ENCODE data around the gene MRPL47. TPM values are rescaled to one million over a fixed set of nuclear protein-coding genes. Genes with fewer than 3 reads are reported as not detected.

Gene MRPL47
- polyA plus RNA-seq, 1 donor (not counting 4 experiments of a cell fraction or from before 2014, with no cell fraction given), result 80.8 TPM

DNA sequence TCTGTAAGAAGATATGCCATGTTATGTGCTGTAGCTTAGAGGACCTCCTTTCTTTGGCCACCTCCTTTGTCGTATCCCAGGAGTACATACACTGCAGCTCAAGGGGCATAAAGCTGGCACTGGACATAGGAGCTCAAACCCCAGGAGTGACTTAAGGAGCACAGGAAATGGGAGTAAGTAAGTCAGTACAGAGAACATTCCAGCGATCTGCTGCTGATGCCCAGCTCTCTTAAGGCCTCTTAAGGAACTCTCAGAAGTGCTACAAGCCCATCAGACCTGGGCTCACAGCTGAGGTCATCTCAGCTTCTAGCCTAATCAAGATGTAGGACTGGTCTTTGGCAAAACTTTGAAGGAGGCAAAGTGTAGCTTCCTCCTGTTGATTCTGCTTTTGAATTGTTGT lies 63.3 kb downstream of the MRPL47 start:
- Histone ChIP-seq H3K27ac (ENCODE audit: control insufficient read depth, insufficient read depth, low read length) (no peak overlapping the region), H3K27me3 (ENCODE audit: control insufficient read depth, extremely low read depth, insufficient read depth, low read length) (no peaks in the 10 kb centered on the region), H3K79me2 (ENCODE audit: control insufficient read depth, insufficient read depth, low read length) (no peaks in the 10 kb centered on the region), H3K4me1 (ENCODE audit: control insufficient read depth, extremely low read depth, insufficient read depth, low read length) (no peaks in the 10 kb centered on the region), H3K9me3 (ENCODE audit: control insufficient read depth, low read depth, low read length) (no peaks in the 10 kb centered on the region), H3K9me1 (ENCODE audit: control insufficient read depth, extremely low read depth, insufficient read depth, low read length) (no peaks in the 10 kb centered on the region), H3K4me3 (ENCODE audit: control insufficient read depth in 2 of 3, extremely low read depth in 1 of 3, insufficient read depth in 2 of 3, low read depth in 1 of 3, low read length in 3 of 3) (no peak overlapping the region), H2AFZ (ENCODE audit: control insufficient read depth, low read length) (no peak overlapping the region), H4K20me1 (ENCODE audit: control insufficient read depth, extremely low read depth, insufficient read depth, low read length) (no peaks in the 10 kb centered on the region), H3K36me3 (ENCODE audit: control insufficient read depth in 2 of 2, extremely low read depth in 1 of 2, insufficient read depth in 2 of 2, low read length in 2 of 2) (no peaks in the 10 kb centered on the region), H3K9ac (ENCODE audit: control insufficient read depth, extremely low read depth, insufficient read depth, low read length) (no peak overlapping the region), H3K4me2 (ENCODE audit: control insufficient read depth, extremely low read depth, insufficient read depth, low read depth, low read length) (no peak overlapping the region)
- TF ChIP-seq EZH2 (IDR thresholded peaks at IDR 0.05; ENCODE audit: low read length) (no peak), CTCF (optimal IDR thresholded peaks at IDR 0.05 in 1 of 3, IDR thresholded peaks at IDR 0.05 in 1 of 3, conservative IDR thresholded peaks at IDR 0.05 in 1 of 3; ENCODE audit: extremely low read depth in 1 of 3, insufficient read depth in 2 of 3, low read length in 3 of 3) (no peak)
- DNase-seq (ENCODE audit: low read depth, low spot score) (no peak), FAIRE-seq (no peak)
- dilution Hi-C loops (cut with MboI; ENCODE audit: extremely low pct_ligation_motif_present, low sequenced_read_pairs), result no loop called here

Small RNA genes within 50 kb of the gene (small RNA-seq; reads per million reads assigned to genes)
- gene AC090425.1 (ENCODE audit: insufficient read length in 3 of 3, low read depth in 3 of 3, low replicate concordance in 1 of 3) (0 reads per million in 3 experiments), gene RF01210 (ENCODE audit: insufficient read length in 3 of 3, low read depth in 3 of 3, low replicate concordance in 1 of 3) (0 reads per million in 3 experiments)

Other genes with a start within 250 kb of the MRPL47 start
- gene GNB4, start 153.2 kb downstream of the MRPL47 start, polyA plus RNA-seq, result 35.1 to 51.1 TPM (median 42.2 TPM) in 3 replicates
- 59.3 to 106 TPM (median 65.0 TPM) in 3 replicates for gene ACTL6A, start 41.7 kb downstream of the MRPL47 start, polyA plus RNA-seq
- gene NDUFB5, start 156 bp upstream of the MRPL47 start, polyA plus RNA-seq, result 28.7 to 70.6 TPM (median 34.5 TPM) in 3 replicates
- 2.1 to 3.4 TPM (median 3.3 TPM) in 3 replicates for gene USP13, start 48.4 kb upstream of the MRPL47 start, polyA plus RNA-seq